H7 (cell line): ENCODE results near the gene BBLN. TPM values are rescaled to one million over a fixed set of nuclear protein-coding genes. Genes with fewer than 3 reads are reported as not detected.

Source experiments
- DNase-seq: peaks from one replicate; pipeline ENCODE4 v3.0.0; 2012
- H3K27me3 ChIP-seq: 2 replicates; pipeline ENCODE4 v1.6.0; 2011; ENCODE audit warnings: mild to moderate bottlenecking, low read length; ENCODE audit not compliant: control insufficient read depth, insufficient read depth
- H3K36me3 ChIP-seq: replicated peaks from 2 replicates; pipeline ENCODE4 v1.5.1; 2011; ENCODE audit warnings: low read length; ENCODE audit not compliant: control insufficient read depth, insufficient read depth
- H3K4me3 ChIP-seq: 2 replicates; pipeline ENCODE4 v1.5.1; 2011; ENCODE audit warnings: low read depth, mild to moderate bottlenecking, control low read depth, low read length, moderate library complexity; ENCODE audit not compliant: insufficient read depth
- total RNA-seq: library from RNA; depleted of rRNA; stranded (reverse); fragments of >200 nt; shearing (Covaris generic); gene quantifications from 2 replicates; pipeline ENCODE4 v1.2.3, GENCODE V29; 2014; rRNA removed

BBLN gene
- total RNA-seq, 1 experiment from 2014 or later: 130 TPM

- H3K4me3 ChIP-seq: no peak overlapping the region
- H3K27me3 ChIP-seq: no peaks in the 10 kb centered on the region
- peak; percentile 37 for DNase-seq
- H3K36me3 ChIP-seq: no peaks in the 10 kb centered on the region
Measured at GRCh38 chr9:128211186-128211980, 51.3 kb downstream of the BBLN start.

GRCh38 chr9:128211981-128212281, 51.9 kb downstream of the BBLN start:
- H3K36me3 ChIP-seq: no peaks in the 10 kb centered on the region
- H3K4me3 ChIP-seq: no peak overlapping the region
- peak; percentile 19 for DNase-seq
- H3K27me3 ChIP-seq: no peaks in the 10 kb centered on the region

Other genes with a start within 250 kb of the BBLN start
- gene ST6GALNAC4, start 243.2 kb upstream of the BBLN start, total RNA-seq: 18.5 and 24.6 TPM in 2 replicates
- 0.94 and 3.4 TPM in 2 replicates for gene PIP5KL1, start 229.5 kb upstream of the BBLN start, total RNA-seq
- gene DPM2, start 222.4 kb upstream of the BBLN start, total RNA-seq: 38.3 and 45.6 TPM in 2 replicates
- 16.9 and 27.1 TPM in 2 replicates for gene EEIG1, start 179.3 kb upstream of the BBLN start, total RNA-seq
- gene NAIF1, start 92.9 kb upstream of the BBLN start, total RNA-seq: 10.3 and 12.3 TPM in 2 replicates
- 23.1 and 23.7 TPM in 2 replicates for gene SLC25A25, start 92.0 kb upstream of the BBLN start, total RNA-seq
- 143 and 197 TPM in 2 replicates for gene PTGES2, start 32.5 kb upstream of the BBLN start, total RNA-seq
- gene LCN2, start 10.8 kb upstream of the BBLN start, total RNA-seq: 1.4 TPM in 1 of 2 replicates, not detected in the other
- 36.8 and 41.0 TPM in 2 replicates for gene CIZ1, start 31.3 kb downstream of the BBLN start, total RNA-seq
- 16.9 and 35.0 TPM in 2 replicates for gene DNM1, start 43.1 kb downstream of the BBLN start, total RNA-seq
- gene GOLGA2, start 115.7 kb downstream of the BBLN start, total RNA-seq: 34.4 and 48.7 TPM in 2 replicates
- 36.3 and 53.3 TPM in 2 replicates for gene SWI5, start 116.0 kb downstream of the BBLN start, total RNA-seq
- 35.5 and 51.9 TPM in 2 replicates for gene TRUB2, start 162.2 kb downstream of the BBLN start, total RNA-seq
- 45.9 and 55.3 TPM in 2 replicates for gene COQ4, start 162.6 kb downstream of the BBLN start, total RNA-seq
- 26.2 and 39.0 TPM in 2 replicates for gene SLC27A4, start 180.3 kb downstream of the BBLN start, total RNA-seq
- gene URM1, start 211.1 kb downstream of the BBLN start, total RNA-seq: 74.3 and 99.6 TPM in 2 replicates